Gastroesophageal sphincter (tissue), 4 donors: Measurements from ENCODE around the gene IPO9. TPM values are rescaled to one million over a fixed set of nuclear protein-coding genes. Genes with fewer than 3 reads are reported as not detected.

Experiments
- ATAC-seq: fragments of 150-250 bp; one replicate; pipeline ENCODE4 v1.9.1; 2016; ENCODE audit warnings: mild to moderate bottlenecking, moderate library complexity
- H3K27ac ChIP-seq, 4 donors: fragments of 200-600 bp; sonication (generic) in 3 of 4; 1 replicate in 3 of 4; 2 replicates in 1 of 4; pipeline ENCODE4 v1.5.1; 2016 to 2019
- H3K27me3 ChIP-seq: fragments of 200-600 bp; sonication (generic); one replicate; pipeline ENCODE4 v1.5.1; 2019
- H3K36me3 ChIP-seq, 2 donors: fragments of 200-600 bp; sonication (generic); one replicate each; pipeline ENCODE4 v1.5.1; 2019; ENCODE audit warnings: control low read depth in 1 of 2
- H3K4me1 ChIP-seq, 3 donors: fragments of 200-600 bp; sonication (generic); 1 replicate in 2 of 3; 2 replicates in 1 of 3; pipeline ENCODE4 v1.5.1; 2016 to 2019; ENCODE audit warnings: control low read depth in 2 of 3
- H3K4me3 ChIP-seq, 2 donors: fragments of 200-600 bp; sonication (generic); one replicate each; pipeline ENCODE4 v1.5.1; 2019; ENCODE audit warnings: mild to moderate bottlenecking in 1 of 2, moderate library complexity in 1 of 2
- H3K9me3 ChIP-seq, 3 donors: fragments of 200-600 bp; sonication (generic); one replicate each; pipeline ENCODE4 v1.5.1; 2017 to 2019; ENCODE audit warnings: control low read depth in 2 of 3
- EP300 ChIP-seq: sonication (generic); formaldehyde crosslinking; IDR thresholded peaks from one replicate; pipeline ENCODE4 v1.6.1; 2017; ENCODE audit warnings: antibody characterized with exemption, mild to moderate bottlenecking
- POLR2A ChIP-seq, 2 donors: fragments of 450-650 bp; IDR thresholded peaks; one replicate each; pipeline ENCODE4 v1.6.1; 2017; ENCODE audit warnings: antibody characterized with exemption in 2 of 2, mild to moderate bottlenecking in 2 of 2, moderate library complexity in 1 of 2
- POLR2AphosphoS5 ChIP-seq: sonication (generic); formaldehyde crosslinking; IDR thresholded peaks from one replicate; pipeline ENCODE4 v1.6.1; 2017; ENCODE audit warnings: antibody characterized with exemption
- WGBS, 2 donors: methylation state at CpG; one replicate each; pipeline ENCODE4 v1.1.5; 2018; ENCODE audit warnings: low coverage in 1 of 2; 5-methylcytosine and 5-hydroxymethylcytosine counted together
- total RNA-seq, 4 donors: library from RNA; depleted of rRNA; stranded (reverse); fragments of >200 nt; gene quantifications; one replicate each; pipeline ENCODE4 v1.1.0, GENCODE V29; 2016
- TF ChIP-seq, protein P1 (sequence below), 4 experiments: fragments of 200-600 bp in 2 of 4; fragments of 450-650 bp in 2 of 4; sonication (generic) in 1 of 4; IDR thresholded peaks; one replicate each; pipeline ENCODE4 v1.5.1; 2017 to 2019; ENCODE audit warnings: antibody characterized with exemption in 4 of 4, mild to moderate bottlenecking in 2 of 4, moderate library complexity in 2 of 4

The IPO9 gene
- total RNA-seq, 4 donors from 2014 or later, result 21.6 to 30.7 (median 26.5) TPM

GRCh38 chr1:201880928-201881571 is 52.1 kb downstream of the IPO9 start:
- no peaks in the 10 kb centered on the region for H3K9me3 ChIP-seq
- ATAC-seq, result no peak
- 55 to 62% methylated on average over 6 of the region's 6 CpGs for WGBS, 2 donors
- TF ChIP-seq, protein P1, sequence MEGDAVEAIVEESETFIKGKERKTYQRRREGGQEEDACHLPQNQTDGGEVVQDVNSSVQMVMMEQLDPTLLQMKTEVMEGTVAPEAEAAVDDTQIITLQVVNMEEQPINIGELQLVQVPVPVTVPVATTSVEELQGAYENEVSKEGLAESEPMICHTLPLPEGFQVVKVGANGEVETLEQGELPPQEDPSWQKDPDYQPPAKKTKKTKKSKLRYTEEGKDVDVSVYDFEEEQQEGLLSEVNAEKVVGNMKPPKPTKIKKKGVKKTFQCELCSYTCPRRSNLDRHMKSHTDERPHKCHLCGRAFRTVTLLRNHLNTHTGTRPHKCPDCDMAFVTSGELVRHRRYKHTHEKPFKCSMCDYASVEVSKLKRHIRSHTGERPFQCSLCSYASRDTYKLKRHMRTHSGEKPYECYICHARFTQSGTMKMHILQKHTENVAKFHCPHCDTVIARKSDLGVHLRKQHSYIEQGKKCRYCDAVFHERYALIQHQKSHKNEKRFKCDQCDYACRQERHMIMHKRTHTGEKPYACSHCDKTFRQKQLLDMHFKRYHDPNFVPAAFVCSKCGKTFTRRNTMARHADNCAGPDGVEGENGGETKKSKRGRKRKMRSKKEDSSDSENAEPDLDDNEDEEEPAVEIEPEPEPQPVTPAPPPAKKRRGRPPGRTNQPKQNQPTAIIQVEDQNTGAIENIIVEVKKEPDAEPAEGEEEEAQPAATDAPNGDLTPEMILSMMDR (IDR thresholded peaks at IDR 0.05), result no peak
- no peak for TF ChIP-seq POLR2AphosphoS5
- TF ChIP-seq POLR2A (IDR thresholded peaks at IDR 0.05), result no peak
- TF ChIP-seq EP300, result no peak
- H3K27ac ChIP-seq, result no peak overlapping the region
- peaks cover 4 to 48% (median 21%) of the 10 kb centered on the region in 3 donors for H3K4me1 ChIP-seq
- no peak overlapping the region for H3K4me3 ChIP-seq
- H3K27me3 ChIP-seq, result no peaks in the 10 kb centered on the region
- H3K36me3 ChIP-seq, result peaks cover 0 to 4% of the 10 kb centered on the region in 2 donors

DNA sequence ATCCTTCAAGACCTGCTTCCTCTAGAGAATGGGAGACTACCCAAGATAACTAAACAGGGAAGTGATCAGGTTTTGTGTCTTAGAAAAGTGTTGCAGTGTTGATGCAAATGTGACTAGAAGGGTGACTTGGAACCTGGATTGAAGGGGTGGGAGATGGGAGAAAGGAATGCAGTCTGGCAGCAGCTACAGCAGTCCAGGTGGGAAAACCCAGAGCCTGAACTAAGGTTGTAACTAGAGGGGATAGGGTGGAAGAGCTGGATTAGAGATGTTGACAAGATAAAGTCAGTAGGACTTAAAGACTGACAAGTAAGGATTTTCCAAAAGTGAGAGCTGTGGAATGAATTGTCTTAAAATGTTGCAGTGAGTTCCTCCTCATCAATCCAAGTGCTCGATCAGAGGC is 52.7 kb downstream of the IPO9 start:
- H3K4me1 ChIP-seq, result peaks cover 4 to 51% (median 21%) of the 10 kb centered on the region in 3 donors
- TF ChIP-seq, protein P1 (IDR thresholded peaks at IDR 0.05), result no peak
- TF ChIP-seq EP300, result no peak
- no peak for TF ChIP-seq POLR2AphosphoS5
- TF ChIP-seq POLR2A (IDR thresholded peaks at IDR 0.05), result no peak
- no peak overlapping the region for H3K27ac ChIP-seq
- no peaks in the 10 kb centered on the region for H3K9me3 ChIP-seq
- WGBS, 2 donors, result 100% methylated on average over 1 of the region's 1 CpG; no CpG with 5 or more reads in 1 of the 2 donors
- H3K4me3 ChIP-seq, result no peak overlapping the region
- H3K36me3 ChIP-seq, result no peaks in the 10 kb centered on the region
- ATAC-seq, result no peak
- H3K27me3 ChIP-seq, result no peaks in the 10 kb centered on the region

DNA sequence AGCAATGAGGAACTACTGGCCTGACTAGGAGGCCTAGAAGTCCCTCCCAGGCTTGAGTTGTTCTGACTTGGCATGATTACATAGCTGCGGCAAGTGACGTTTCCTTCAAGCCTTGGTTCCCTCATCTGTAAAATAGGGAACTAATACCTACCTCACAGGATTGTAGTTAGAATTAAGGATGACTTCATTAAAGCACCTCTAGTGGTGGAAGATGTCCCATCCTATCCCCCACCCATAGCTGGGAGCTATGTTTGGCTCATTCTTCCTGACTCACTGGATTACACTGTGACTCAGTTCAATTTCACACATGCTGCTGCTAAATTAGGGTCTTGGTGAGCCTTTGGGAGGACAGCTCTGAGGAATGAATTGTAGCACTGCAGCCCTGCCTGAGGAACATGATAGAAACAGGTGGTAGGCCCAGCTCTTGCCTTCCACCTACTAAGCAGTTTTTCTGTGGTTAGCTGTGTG is 53.7 kb downstream of the IPO9 start:
- no peaks in the 10 kb centered on the region for H3K36me3 ChIP-seq

DNA sequence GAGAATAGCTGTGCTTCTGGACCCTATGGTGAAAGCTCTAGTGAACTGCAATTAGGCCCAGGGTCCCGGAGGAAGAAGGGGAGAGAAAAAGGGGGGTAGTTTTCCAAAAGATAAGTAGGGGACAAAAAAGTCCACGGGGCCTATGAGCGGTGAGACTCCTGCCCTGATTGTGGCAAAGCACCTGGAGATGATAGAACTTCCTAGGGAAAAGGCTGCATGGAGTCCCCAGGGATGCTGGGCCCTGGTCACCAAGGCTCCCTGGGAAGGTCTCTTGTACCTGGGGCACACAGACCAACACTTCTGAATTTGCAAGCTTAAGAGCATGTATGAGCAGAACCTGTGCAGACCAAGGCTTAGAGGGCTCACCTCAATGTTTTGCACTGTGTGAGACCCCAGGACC is 54.3 kb downstream of the IPO9 start:
- H3K4me1 ChIP-seq, result peaks cover under 1 to 58% (median 23%) of the 10 kb centered on the region in 3 donors
- 82% methylated on average over 3 of the region's 3 CpGs; no CpG with 5 or more reads in 1 of the 2 donors for WGBS, 2 donors
- H3K27ac ChIP-seq, result peak overlapping the region in 2 of 4 donors; percentile 24 to 38
- H3K9me3 ChIP-seq, result no peaks in the 10 kb centered on the region
- no peaks in the 10 kb centered on the region for H3K36me3 ChIP-seq
- H3K4me3 ChIP-seq, result no peak overlapping the region
- ATAC-seq, result no peak
- TF ChIP-seq POLR2AphosphoS5 (no peak), POLR2A (IDR thresholded peaks at IDR 0.05) (no peak), EP300 (no peak)
- TF ChIP-seq, protein P1 (IDR thresholded peaks at IDR 0.05), result no peak
- no peaks in the 10 kb centered on the region for H3K27me3 ChIP-seq

More for the DNA sequence above, 53.7 kb downstream of the IPO9 start:
- no peak for ATAC-seq
- WGBS, 2 donors, result 75 to 77% methylated on average over 2 of the region's 2 CpGs
- Histone ChIP-seq H3K4me3 (no peak overlapping the region), H3K27ac (peak overlapping the region in 1 of 4 donors; percentile 24), H3K4me1 (peaks cover 4 to 57% (median 22%) of the 10 kb centered on the region in 3 donors), H3K9me3 (no peaks in the 10 kb centered on the region), H3K27me3 (no peaks in the 10 kb centered on the region)
- TF ChIP-seq POLR2A (IDR thresholded peaks at IDR 0.05), result no peak
- no peak for TF ChIP-seq POLR2AphosphoS5
- TF ChIP-seq, protein P1 (IDR thresholded peaks at IDR 0.05), result no peak

DNA sequence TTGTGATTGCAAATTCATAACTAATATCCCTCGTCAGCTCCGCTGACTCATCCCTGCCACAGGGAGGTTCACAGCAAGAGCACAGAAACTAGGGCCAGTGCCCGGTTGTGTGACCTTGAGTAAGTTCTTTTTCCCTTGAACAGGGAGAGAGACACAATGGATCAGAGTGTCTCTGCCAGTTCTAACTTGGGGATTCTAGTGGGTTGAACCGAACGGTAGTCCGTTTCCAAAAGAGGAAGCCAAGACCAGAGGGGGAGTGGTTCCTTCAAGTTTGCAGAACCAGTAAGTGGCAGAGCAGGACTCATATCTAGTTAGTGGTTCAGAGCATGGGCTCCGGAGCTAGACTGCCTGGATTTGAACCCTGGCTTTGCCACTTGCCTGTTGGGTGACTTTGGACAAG is 54.8 kb downstream of the IPO9 start:
- Histone ChIP-seq H3K4me3 (no peak overlapping the region), H3K27me3 (no peaks in the 10 kb centered on the region), H3K27ac (peak overlapping the region in 3 of 4 donors; percentile 24 to 41 (median 38)), H3K36me3 (no peaks in the 10 kb centered on the region), H3K4me1 (peaks cover 0 to 56% (median 23%) of the 10 kb centered on the region in 3 donors), H3K9me3 (no peaks in the 10 kb centered on the region)
- ATAC-seq, result no peak
- 13 to 19% methylated on average over 6 to 7 of the region's 7 CpGs for WGBS, 2 donors
- TF ChIP-seq, protein P1 (IDR thresholded peaks at IDR 0.05), result no peak
- no peak for TF ChIP-seq POLR2AphosphoS5
- TF ChIP-seq POLR2A (IDR thresholded peaks at IDR 0.05), result no peak
- no peak for TF ChIP-seq EP300
